Kidney tubule cell (primary cell): ENCODE data around the gene DGCR2.

Experiments
- DNase-seq: peaks from one replicate; pipeline ENCODE4 v3.0.0-alpha.2; 2018; ENCODE audit warnings: low spot score

Gene DGCR2

DNA sequence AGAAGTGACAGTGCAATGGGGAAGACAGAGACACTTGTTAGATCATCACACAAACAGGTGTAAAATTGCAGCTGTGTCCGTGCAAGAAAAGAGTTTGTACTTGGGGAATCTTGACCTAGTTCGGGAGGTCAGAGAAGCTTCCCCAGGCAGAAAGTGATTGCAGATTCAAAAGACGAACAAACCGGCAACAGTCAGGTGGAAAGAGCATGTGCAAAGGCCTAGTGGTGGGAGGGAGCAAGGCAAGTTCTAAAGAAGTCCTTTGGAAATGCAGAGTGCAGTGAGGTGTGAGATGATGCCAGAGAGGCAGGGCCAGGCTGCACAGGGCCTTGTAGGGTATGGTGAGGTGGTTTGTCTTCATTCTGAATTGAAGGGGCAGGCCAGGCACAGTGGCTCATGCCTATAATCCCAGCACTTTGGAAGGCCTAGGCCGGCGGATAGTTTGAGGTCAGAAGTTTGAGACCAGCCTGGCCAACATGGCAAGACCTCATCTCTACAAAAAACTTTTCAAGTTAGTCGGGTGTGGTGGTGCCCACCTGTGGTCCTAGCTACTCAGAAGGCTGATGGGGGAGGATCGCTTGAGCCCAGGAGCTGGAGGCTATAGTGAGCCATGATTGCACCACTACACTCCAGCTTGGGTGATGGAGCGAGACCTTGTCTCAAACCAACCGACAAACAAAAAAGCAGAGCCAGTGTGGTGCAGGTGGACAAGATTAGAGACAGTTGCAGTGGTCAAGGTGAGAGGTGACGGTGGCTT lies 24.2 kb upstream of the DGCR2 start:
- peak; percentile 30 for DNase-seq

DNA sequence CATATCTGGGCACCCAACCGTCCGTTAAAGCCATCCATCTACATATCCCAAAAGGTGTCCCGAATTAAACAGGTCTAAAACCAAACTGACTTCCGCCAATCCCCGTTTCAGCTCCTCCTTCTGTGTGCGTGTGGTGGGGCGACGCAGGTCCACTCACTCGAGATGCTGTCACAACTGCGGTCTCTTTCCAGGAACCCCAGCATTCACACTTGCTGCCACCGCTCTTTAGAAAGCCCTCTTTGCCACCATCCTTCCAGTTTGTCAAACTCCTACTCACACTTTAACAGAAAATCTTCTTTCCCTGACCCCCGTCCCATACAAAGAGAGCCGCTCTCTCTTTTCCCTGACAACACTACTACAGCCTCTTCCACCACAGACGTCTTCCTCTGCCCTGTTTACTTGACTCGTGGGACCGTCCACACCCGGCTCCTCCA lies 21.8 kb upstream of the DGCR2 start:
- peak; percentile 34 for DNase-seq

DNA sequence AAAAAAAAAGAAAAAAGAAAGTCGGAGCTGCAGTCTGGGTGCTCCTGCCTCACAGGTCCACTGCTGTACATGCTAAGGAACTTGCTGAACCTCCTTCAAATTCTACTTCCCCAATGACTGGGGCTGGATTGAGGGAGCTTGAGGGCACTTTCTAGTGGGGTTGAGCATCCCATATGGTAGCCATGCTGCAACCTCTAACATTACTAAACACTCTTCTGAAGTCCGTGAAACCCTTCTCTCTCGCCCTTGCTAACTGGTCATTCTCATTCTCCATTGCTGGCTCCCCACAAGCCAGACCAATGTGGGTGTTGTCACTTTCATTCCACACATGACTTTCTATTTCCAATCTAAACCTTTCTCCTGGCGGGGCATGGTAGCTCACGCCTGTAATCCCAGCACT lies 21.0 kb upstream of the DGCR2 start:
- DNase-seq, result no peak

DNA sequence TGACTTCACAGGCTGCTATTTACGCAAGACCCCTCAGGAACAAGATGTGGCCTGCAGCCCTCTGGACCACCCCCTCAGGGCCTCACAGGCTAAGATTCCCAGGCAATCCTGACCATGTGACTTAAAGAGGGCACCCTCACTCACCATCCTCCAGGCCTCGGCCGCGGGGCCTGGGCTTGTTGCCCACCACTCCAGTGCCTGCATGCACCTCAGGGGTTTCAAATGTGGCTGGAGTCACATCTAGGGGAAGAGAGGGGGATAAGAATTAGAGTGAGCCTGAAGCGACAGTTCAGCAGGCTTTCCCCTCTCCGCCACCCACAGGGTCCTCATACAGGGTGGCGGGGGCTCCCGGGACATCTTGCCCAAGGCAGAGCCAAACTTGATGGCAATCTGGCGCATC lies 20.2 kb upstream of the DGCR2 start:
- no peak for DNase-seq

GRCh38 chr22:19139974-19140373 lies 17.8 kb upstream of the DGCR2 start:
- DNase-seq, result no peak

- DNase-seq, result no peak
Observed at GRCh38 chr22:19139001-19139356, 16.8 kb upstream of the DGCR2 start.

- DNase-seq, result no peak
Observed at GRCh38 chr22:19138217-19139000, 16.2 kb upstream of the DGCR2 start.

DNA sequence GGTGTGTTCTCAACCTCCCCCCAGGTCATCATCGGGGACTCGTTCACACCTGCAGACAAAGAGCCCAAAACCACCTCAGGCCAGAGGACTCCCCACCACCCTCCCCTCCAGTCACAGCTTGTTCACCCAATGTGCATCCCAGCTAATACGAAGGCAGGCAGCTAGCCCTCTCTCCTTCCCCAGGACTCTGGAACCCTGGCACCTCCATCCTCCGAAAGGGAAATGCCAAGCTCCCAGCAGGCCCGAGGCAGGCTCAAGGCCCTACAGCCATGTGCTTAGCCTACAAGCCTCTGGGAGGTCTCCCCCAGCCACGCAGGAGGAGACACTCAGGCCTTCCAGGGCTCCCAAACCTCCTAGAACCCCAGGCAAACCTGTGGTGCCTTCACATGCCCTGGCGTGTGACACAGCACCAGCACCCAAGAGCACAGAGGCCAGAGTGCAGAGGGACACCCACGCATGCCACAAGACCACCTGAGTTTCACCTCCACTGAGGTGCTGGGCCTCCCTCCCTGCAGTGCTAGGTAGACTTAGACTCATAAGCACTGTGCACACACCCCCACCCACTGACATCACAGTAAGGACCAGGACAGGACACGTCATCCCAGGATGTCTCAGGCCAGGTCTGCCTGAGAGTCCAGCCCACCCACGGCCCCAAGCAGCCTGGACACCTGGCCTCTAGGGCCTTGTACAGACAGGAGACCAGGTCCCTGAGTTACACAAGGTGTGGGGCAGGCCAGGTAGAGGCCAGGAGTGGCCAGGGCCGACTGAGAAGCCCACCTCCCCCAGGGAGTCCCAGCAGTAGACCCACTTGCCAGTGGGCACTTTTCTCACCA lies 15.4 kb upstream of the DGCR2 start:
- DNase-seq, result no peak

DNA sequence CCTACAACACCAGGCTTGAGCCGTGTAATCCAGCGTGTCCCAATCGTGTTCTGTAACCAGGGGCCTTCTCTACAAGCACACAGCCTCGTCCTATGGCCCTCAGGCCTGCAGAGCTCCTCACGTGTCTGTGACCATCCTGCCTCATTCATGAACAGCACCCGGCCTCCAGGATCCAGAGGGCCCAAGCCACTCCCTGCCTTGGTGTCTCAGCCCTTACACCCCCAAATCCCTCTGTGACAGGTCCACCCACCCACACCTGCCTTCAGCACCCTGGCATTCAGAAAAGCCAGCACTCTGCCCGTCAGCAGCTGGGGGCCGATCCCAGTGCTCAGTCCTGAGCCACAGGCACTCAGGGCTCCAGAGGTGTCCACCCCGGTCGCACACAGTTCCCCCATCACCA lies 14.7 kb upstream of the DGCR2 start:
- DNase-seq, result no peak

DNA sequence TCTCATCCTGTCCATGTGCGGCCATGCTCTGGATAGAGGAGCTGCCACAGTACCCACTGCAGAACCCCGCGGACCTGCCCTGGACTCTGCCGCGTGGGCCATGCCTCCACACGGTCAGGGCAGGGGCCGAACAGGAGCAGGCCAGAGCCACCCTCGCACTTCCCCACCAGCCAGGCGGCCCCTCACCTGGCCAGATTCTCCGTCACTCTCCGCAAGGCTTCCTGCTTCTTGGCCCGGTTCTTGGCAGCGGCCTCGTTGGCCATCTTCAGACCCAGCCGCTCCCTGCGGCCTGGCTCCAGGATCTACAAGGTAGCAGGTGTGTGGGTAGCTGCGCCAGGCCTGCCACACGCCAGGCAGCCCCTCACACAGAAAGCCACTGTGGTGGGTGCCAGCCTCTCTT lies 12.7 kb upstream of the DGCR2 start:
- no peak for DNase-seq

GRCh38 chr22:19134176-19134831 lies 12.1 kb upstream of the DGCR2 start:
- DNase-seq, result no peak

GRCh38 chr22:19133561-19133960 lies 11.3 kb upstream of the DGCR2 start:
- DNase-seq, result no peak

DNA sequence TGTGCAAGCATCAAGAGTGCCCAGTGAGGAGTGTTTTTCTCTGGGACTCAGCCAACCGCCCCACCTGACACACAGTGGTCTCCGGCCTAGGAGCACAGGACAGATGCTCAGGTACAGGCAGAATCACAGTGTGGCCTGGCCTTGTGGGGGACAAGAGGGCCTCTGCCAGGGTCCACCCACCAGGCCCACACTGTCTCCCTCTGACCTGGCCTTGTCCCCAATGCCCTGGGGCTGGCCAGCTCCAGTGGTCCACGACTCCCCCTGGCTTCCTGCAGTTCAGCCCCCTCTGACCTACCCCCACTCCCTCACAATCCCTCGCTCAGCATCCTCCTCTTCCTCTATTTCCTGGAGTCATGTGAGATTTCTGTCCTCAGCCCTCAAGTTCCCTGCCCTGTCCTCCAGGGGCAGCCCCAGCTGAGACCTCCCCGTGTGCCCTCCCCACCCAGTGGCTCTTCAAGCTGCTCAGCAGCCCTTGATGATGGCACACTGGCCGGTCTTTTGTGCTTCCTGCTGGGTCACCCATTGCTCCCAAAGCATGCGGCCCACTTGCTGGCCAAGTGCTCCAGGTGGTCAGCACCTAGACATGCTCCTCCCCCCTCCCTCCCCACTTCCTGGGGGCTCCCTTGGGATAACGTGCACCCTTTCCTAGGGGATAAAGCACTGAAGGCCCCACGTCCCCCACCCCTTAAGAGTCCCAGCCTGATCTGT lies 10.6 kb upstream of the DGCR2 start:
- no peak for DNase-seq

DNA sequence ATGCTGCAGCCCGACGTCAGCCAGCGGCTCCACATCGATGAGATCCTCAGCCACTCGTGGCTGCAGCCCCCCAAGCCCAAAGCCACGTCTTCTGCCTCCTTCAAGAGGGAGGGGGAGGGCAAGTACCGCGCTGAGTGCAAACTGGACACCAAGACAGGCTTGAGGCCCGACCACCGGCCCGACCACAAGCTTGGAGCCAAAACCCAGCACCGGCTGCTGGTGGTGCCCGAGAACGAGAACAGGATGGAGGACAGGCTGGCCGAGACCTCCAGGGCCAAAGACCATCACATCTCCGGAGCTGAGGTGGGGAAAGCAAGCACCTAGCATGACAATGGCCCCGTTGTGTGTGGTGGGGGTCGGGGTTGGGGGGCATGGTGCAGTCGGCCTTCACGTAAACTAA lies 9.9 kb upstream of the DGCR2 start:
- DNase-seq, result no peak

- no peak for DNase-seq
Observed at GRCh38 chr22:19131685-19132015, 9.4 kb upstream of the DGCR2 start.

GRCh38 chr22:19130959-19131684 lies 8.9 kb upstream of the DGCR2 start, which contains the start of gene TSSK2:
TSSK2 (plus strand) TSS chr22:19131308; CDS start chr22:19131400, 92 bp downstream.
- no peak for DNase-seq

DNA sequence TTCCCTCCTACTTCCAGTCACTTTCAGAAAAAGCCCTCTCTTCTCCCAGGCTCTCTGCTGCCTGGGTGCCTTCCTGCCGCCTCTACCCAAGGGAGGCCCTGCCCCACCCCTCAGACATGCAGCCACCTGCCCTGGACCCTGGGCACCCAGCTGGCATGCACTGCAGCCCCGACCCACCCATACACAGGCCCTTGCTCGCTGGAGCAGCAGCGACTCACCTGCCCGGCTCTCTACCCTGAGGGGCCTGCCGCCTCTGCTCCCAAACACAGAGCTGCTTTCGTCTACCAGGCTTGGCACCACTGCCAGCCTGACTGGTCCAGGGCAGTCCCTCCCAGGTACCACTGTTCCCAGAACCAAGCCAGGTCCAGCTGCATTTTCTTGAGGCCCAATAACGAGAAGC lies 7.7 kb upstream of the DGCR2 start:
- no peak for DNase-seq

- DNase-seq, result no peak
Observed at GRCh38 chr22:19128946-19129727, 6.9 kb upstream of the DGCR2 start.

GRCh38 chr22:19128009-19128401 lies 5.8 kb upstream of the DGCR2 start:
- DNase-seq, result no peak
